ENCODE results near the gene DHRS11.

Gene DHRS11, protein sequence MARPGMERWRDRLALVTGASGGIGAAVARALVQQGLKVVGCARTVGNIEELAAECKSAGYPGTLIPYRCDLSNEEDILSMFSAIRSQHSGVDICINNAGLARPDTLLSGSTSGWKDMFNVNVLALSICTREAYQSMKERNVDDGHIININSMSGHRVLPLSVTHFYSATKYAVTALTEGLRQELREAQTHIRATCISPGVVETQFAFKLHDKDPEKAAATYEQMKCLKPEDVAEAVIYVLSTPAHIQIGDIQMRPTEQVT
- 3.4 to 15.7 (median 8.3) reads per million in 9 experiments for total RNA-seq

DNA sequence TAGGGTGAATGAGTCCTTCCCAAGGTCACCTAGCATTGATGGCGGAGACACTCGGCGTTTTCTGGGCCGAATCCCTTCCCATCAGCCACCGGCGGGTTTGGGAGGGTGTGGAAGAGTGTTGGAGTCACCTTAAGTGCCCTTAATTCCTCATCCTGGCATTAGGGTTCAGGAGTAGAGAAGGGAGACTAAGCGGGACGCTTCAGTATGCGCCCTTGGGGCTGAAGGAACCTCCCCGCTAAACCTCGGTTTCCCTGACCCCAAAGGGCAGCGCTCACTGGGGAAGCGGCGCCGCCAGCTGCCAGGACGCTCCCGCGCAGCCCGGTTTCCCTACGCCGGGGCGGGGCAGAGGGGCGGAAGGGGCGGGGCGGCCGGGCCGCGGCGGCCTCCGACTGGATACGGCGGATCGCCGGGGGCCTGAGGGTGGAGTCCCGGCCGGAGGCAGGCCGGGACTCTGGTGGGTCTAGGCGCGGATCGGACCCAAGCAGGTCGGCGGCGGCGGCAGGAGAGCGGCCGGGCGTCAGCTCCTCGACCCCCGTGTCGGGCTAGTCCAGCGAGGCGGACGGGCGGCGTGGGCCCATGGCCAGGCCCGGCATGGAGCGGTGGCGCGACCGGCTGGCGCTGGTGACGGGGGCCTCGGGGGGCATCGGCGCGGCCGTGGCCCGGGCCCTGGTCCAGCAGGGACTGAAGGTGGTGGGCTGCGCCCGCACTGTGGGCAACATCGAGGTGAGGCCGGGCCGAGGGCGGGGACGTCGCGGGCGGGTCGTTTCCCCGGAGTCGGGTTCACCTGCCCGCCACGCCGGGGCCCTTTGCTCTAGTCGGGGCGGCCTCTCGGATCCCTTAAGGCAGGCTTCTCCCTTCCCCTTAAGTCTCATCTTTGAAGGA lies at the start of gene DHRS11:
Gene DHRS11, plus strand, starts transcription at position 446 of the 882 bp plus-strand sequence. Its CDS starts 131 bp downstream, at position 577.
- DNase-seq (peak; percentile 52 to 61 (median 56)), ATAC-seq (replicated peaks) (peak; percentile 90)
- H3K9me3 Mint-ChIP-seq: no peaks in the 10 kb centered on the region
- H3K4me3 Mint-ChIP-seq: peak within 1 kb of the TSS; percentile 80 to 81
- H3K36me3 Mint-ChIP-seq (ENCODE audit: insufficient read depth): peaks cover 42% of the 10 kb centered on the region
- H3K27ac Mint-ChIP-seq: peak within 1 kb of the TSS; percentile 76 to 89
- no peaks in the 10 kb centered on the region for H3K27me3 Mint-ChIP-seq
- H3K4me1 Mint-ChIP-seq (ENCODE audit: low read depth in 2 of 2): peaks cover 16 to 18% of the 10 kb centered on the region in 2 donors

- ATAC-seq (replicated peaks) (no peak), DNase-seq (no peak)
- Mint-ChIP-seq H3K9me3 (no peaks in the 10 kb centered on the region), H3K4me1 (ENCODE audit: low read depth in 2 of 2) (peaks cover 13 to 18% of the 10 kb centered on the region in 2 donors), H3K27ac (no peak overlapping the region), H3K4me3 (no peak overlapping the region), H3K27me3 (no peaks in the 10 kb centered on the region), H3K36me3 (ENCODE audit: insufficient read depth) (peaks cover 42% of the 10 kb centered on the region)
Measured at GRCh38 chr17:36542755-36543154, 48.9 kb upstream of the DHRS11 start.

- no peak for ATAC-seq (replicated peaks)
- Mint-ChIP-seq H3K9me3 (no peaks in the 10 kb centered on the region), H3K27me3 (no peaks in the 10 kb centered on the region), H3K27ac (peak overlapping the region; percentile 98), H3K4me3 (peak overlapping the region; percentile 96), H3K36me3 (ENCODE audit: insufficient read depth) (peaks cover 51% of the 10 kb centered on the region), H3K4me1 (ENCODE audit: low read depth in 2 of 2) (peaks cover 18 to 22% of the 10 kb centered on the region in 2 donors)
- no peak for DNase-seq
Measured at GRCh38 chr17:36544044-36544306, 47.7 kb upstream of the DHRS11 start.

DNA sequence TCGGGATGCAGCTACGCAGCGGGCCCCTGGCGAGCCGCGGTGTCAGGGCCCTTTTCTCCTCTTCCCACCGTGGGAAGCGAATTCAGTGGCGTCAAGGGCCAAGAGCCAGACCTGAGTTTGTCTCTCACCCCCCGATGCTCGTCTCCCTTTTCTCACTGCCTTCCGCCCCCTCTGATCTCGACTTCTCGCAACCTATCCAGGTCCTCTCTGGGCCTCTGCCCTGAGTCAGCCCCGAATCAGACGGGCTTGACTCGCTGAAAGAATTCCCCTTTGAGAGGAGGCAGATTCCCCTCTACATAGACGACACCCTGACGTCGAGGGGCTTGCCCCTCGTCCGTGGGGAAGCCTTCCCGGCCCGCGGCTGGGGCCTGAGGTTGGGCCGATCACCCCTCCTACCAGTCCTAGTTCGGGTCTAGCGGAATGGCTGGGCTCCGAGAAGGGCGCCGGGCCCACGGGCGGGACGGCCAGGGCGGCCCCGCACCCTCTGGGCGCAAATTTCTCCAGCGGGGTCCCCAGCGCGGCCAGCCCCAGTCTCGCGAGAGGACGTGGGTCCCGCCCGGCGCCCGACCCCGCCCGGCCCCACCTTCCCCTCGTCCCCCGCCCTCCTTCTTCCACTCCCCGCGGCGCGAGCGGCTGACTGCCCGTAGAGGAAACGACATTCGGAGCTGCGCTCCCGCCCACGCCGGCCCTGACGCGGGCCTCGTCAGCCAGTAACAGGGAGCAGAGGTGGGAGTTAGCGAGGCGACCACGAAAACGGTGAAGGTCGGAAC lies 47.2 kb upstream of the DHRS11 start, which contains the start of gene GGNBP2:
Gene GGNBP2, plus strand, starts transcription at position 613 of the 770 bp plus-strand sequence. CDS start 806 bp downstream, outside the sequence.
- peak within 1 kb of the TSS; percentile 96 for H3K4me3 Mint-ChIP-seq
- peaks cover 56% of the 10 kb centered on the region for H3K36me3 Mint-ChIP-seq (ENCODE audit: insufficient read depth)
- H3K4me1 Mint-ChIP-seq (ENCODE audit: low read depth in 2 of 2): peaks cover 18 to 22% of the 10 kb centered on the region in 2 donors
- peak within 1 kb of the TSS; percentile 98 for H3K27ac Mint-ChIP-seq
- H3K9me3 Mint-ChIP-seq: no peaks in the 10 kb centered on the region
- DNase-seq (peak; percentile 88 to 90 (median 88)), ATAC-seq (replicated peaks) (peak; percentile 61)
- no peaks in the 10 kb centered on the region for H3K27me3 Mint-ChIP-seq

DNA sequence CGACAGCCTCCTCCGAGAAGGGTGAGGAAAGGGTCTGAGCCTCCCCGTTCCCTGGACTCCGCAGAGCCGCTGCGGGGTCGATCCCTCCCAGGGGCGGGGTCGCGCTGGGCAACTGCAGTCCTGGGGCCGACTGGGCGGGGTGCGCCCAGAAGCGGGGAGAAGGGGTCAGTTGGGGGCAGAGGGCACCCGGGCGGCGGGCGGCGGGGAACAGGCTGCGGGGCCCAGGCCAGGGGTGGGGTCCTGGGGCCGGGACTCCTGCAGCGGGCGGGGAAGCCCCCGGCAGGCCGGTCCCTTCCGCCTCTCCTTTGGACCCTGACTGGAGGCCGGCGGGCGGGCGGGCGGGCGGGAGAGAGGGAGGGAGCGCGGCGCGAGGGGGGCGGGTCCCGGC lies 46.6 kb upstream of the DHRS11 start:
- peak overlapping the region; percentile 96 for H3K4me3 Mint-ChIP-seq
- no peaks in the 10 kb centered on the region for H3K27me3 Mint-ChIP-seq
- H3K27ac Mint-ChIP-seq: peak overlapping the region; percentile 98
- no peaks in the 10 kb centered on the region for H3K9me3 Mint-ChIP-seq
- H3K4me1 Mint-ChIP-seq (ENCODE audit: low read depth in 2 of 2): peaks cover 21 to 24% of the 10 kb centered on the region in 2 donors
- peaks cover 59% of the 10 kb centered on the region for H3K36me3 Mint-ChIP-seq (ENCODE audit: insufficient read depth)
- ATAC-seq (replicated peaks): no peak
- no peak for DNase-seq

DNA sequence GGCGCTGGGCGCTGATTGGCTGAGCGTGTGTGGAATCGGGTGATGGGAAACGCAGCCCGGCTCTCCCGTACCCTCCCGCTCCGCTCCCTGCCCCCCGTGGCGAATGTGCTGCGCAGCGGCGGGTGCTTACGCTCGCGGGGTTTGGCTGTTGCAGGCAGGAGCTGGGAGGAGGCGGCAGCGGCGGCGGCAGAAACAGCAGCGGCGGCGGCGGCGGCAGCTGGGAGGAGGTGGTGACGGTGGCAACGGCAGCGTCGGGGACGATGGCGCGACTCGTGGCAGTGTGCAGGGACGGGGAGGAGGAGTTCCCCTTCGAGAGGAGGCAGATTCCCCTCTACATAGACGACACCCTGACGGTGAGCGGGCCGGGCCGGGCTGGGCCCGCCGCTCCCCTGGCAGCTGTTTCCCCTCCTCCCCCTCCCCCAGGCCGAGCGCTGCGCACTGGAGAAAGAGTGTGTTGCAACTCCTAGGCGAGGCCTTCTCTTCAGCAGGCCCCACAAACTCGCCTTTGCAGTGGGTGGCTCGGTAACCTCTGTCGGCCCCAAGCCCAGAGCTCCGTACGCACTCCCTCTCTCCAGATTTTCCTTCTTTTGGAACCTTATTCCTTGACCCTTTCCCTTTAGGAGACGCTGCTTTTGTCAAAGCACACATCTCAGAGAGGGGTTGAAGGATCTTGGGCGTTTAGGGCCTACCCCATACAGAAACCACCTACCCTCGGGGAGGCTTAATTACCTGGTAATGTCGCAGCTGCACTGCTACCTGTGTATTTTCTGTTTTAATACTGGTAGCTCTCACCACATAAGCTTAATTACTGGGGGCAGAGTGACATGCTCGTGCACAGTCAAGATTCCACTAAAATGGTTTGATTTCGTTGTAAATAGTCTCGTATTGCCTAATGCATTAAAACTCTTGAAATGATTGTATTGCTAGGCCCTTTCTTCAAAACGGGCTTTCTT lies 45.9 kb upstream of the DHRS11 start:
- H3K4me1 Mint-ChIP-seq (ENCODE audit: low read depth in 2 of 2): peaks cover 28 to 31% of the 10 kb centered on the region in 2 donors

DNA sequence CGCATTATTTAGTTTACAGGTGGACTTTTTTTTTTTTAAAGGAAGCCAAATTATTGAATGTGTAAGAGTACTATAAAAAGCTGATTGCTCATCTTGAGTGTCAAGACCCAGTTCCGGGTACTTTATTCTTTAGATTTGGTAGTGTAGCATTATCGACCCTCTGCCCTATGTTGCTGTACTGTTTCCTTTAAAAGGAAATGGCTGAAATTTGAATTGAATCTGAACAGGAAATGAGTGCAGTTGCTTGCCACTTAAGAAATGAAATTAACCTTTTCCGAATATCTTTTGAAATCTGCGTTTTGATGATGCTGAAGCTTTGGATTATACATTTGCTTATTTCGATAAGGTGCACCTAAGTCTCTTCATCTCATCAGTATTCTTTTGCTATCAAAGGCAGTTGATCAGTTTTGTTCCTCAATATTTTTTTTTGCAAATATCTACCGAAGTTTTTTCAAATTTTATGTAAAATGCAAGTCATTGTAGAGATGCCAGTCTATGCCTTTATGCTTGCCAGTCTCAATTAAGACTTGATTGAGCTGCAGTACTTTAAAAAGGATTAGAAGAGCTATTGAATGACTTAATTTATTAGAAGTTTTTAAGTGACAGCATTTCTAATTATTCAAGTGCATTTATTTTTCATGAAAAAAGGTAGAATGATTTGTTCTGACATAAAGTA lies 45.1 kb upstream of the DHRS11 start:
- ATAC-seq (replicated peaks) (no peak), DNase-seq (no peak)
- H3K4me3 Mint-ChIP-seq: peak overlapping the region; percentile 96
- peaks cover 33% of the 10 kb centered on the region in 2 donors for H3K4me1 Mint-ChIP-seq (ENCODE audit: low read depth in 2 of 2)
- H3K9me3 Mint-ChIP-seq: no peaks in the 10 kb centered on the region
- peak overlapping the region; percentile 98 for H3K27ac Mint-ChIP-seq
- H3K36me3 Mint-ChIP-seq (ENCODE audit: insufficient read depth): peaks cover 68% of the 10 kb centered on the region
- H3K27me3 Mint-ChIP-seq: no peaks in the 10 kb centered on the region

More for the DNA sequence above, 45.9 kb upstream of the DHRS11 start:
- DNase-seq: peak; percentile 97 to 99 (median 98)
- peak overlapping the region; percentile 98 for H3K27ac Mint-ChIP-seq
- no peaks in the 10 kb centered on the region for H3K9me3 Mint-ChIP-seq
- H3K27me3 Mint-ChIP-seq: no peaks in the 10 kb centered on the region
- H3K36me3 Mint-ChIP-seq (ENCODE audit: insufficient read depth): peaks cover 63% of the 10 kb centered on the region
- peak overlapping the region; percentile 96 for H3K4me3 Mint-ChIP-seq
- peak; percentile 75 for ATAC-seq (replicated peaks)

DNA sequence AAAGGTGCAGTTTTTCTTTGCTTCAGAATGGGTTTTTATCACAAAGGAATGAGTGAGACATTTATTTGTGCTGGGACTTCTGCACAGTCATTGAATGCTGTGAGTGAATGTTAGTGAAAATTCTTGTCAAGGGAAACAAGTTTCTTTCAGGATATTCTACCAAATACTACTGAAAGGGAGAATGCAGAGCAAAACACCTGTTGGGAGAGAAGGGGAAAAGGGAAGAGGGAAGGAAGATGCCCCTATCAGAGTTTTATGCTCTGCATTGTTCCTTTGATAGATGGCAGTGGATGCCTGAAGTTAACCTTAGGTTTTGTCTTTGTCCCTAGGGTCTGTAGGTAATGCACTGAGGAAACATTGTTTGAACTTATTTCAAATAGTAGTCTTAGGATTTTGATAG lies 43.9 kb upstream of the DHRS11 start:
- peaks cover 33 to 43% of the 10 kb centered on the region in 2 donors for H3K4me1 Mint-ChIP-seq (ENCODE audit: low read depth in 2 of 2)
- no peak for DNase-seq
- H3K4me3 Mint-ChIP-seq: peak overlapping the region; percentile 12 to 61
- no peaks in the 10 kb centered on the region for H3K27me3 Mint-ChIP-seq
- H3K9me3 Mint-ChIP-seq: no peaks in the 10 kb centered on the region
- no peak for ATAC-seq (replicated peaks)
- H3K36me3 Mint-ChIP-seq (ENCODE audit: insufficient read depth): peaks cover 70% of the 10 kb centered on the region
- no peak overlapping the region for H3K27ac Mint-ChIP-seq

GRCh38 chr17:36550491-36551417 lies 40.9 kb upstream of the DHRS11 start:
- no peaks in the 10 kb centered on the region for H3K27me3 Mint-ChIP-seq
- ATAC-seq (replicated peaks) (peak; percentile 33), DNase-seq (no peak)

GRCh38 chr17:36553459-36553858 lies 38.2 kb upstream of the DHRS11 start:
- Mint-ChIP-seq H3K27me3 (no peaks in the 10 kb centered on the region), H3K4me3 (peak overlapping the region in 1 of 2 donors; percentile 40), H3K36me3 (ENCODE audit: insufficient read depth) (peaks cover 63% of the 10 kb centered on the region), H3K4me1 (ENCODE audit: low read depth in 2 of 2) (peaks cover 31 to 59% of the 10 kb centered on the region in 2 donors), H3K9me3 (no peaks in the 10 kb centered on the region), H3K27ac (peak overlapping the region in 1 of 2 donors; percentile 29)
- ATAC-seq (replicated peaks) (no peak), DNase-seq (no peak)

More at GRCh38 chr17:36550491-36551417, 40.9 kb upstream of the DHRS11 start:
- Mint-ChIP-seq H3K4me1 (ENCODE audit: low read depth in 2 of 2) (peaks cover 33 to 51% of the 10 kb centered on the region in 2 donors), H3K9me3 (no peaks in the 10 kb centered on the region), H3K4me3 (peak overlapping the region; percentile 59 to 71), H3K36me3 (ENCODE audit: insufficient read depth) (peaks cover 57% of the 10 kb centered on the region), H3K27ac (peak overlapping the region in 1 of 2 donors; percentile 78)

DNA sequence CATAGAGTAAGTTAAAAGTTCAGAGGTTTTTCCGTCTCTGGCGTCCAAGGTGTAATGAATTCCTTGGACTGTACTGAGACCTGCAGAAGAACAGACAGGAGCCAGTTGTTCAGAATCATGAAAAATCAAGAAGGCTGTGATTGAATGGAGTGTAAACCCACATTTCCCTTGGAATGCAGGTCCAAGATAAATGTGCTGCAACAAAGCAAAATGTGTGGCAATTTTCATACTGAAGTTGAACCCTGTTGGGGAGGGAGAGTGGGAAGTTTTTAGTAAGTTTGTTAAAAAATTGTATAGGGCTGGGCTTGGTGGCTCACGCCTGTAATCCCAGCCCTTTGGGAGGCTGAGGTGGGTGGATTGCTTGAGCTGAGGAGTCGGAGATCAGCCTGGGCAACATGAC lies 25.6 kb upstream of the DHRS11 start:
- Mint-ChIP-seq H3K27me3 (no peaks in the 10 kb centered on the region), H3K4me1 (ENCODE audit: low read depth in 2 of 2) (peaks cover 7 to 22% of the 10 kb centered on the region in 2 donors), H3K27ac (peak overlapping the region in 1 of 2 donors; percentile 85), H3K36me3 (ENCODE audit: insufficient read depth) (peaks cover 97% of the 10 kb centered on the region), H3K4me3 (no peak overlapping the region), H3K9me3 (no peaks in the 10 kb centered on the region)
- DNase-seq (no peak), ATAC-seq (replicated peaks) (no peak)
